C4-2B (cell line): Measurements from ENCODE around the gene NCKAP5.

ENCODE experiments used
- CTCF ChIP-seq: fragments of 450-650 bp; conservative IDR thresholded peaks from 2 replicates; pipeline ENCODE4 v1.5.1; 2017; ENCODE audit warnings: mild to moderate bottlenecking
- ZFX ChIP-seq: fragments of 450-650 bp; IDR thresholded peaks from 2 replicates; pipeline ENCODE4 v1.6.1; 2017

GRCh38 chr2:132971310-132972061 is 596.8 kb downstream of the NCKAP5 start:
- TF ChIP-seq CTCF (no peak), ZFX (no peak)
